PFSK-1 (cell line): ENCODE measurements around the gene ZCCHC2.
A peak's percentile ranks its signal among the peaks of the same experiment; 100 is the strongest.

Experiments
- FOXP2 ChIP-seq: optimal IDR thresholded peaks from 2 replicates; pipeline ENCODE3; 2011; ENCODE audit warnings: borderline replicate concordance, control low read depth, inconsistent platforms; ENCODE audit not compliant: insufficient read depth; ENCODE audit errors: extremely low read length, extremely low read depth
- POLR2AphosphoS5 ChIP-seq: IDR thresholded peaks from 2 replicates; pipeline ENCODE4 v1.6.1; 2012; ENCODE audit warnings: low read depth, mild to moderate bottlenecking, control low read depth, low read length, moderate library complexity
- REST ChIP-seq, 2 experiments: IDR thresholded peaks; 2 replicates each; pipeline versions ENCODE4 v1.6.1 to v1.8.0; 2011 to 2012; ENCODE audit warnings: low read depth in 2 of 2, low read length in 2 of 2, control low read depth in 1 of 2, inconsistent platforms in 1 of 2, mild to moderate bottlenecking in 1 of 2, moderate library complexity in 1 of 2; ENCODE audit not compliant: insufficient read depth in 1 of 2
- SIN3A ChIP-seq: IDR thresholded peaks from 2 replicates; pipeline ENCODE4 v1.6.1; 2012; ENCODE audit warnings: mild to moderate bottlenecking, low read length, moderate library complexity, borderline replicate concordance; ENCODE audit not compliant: insufficient read depth
- TAF1 ChIP-seq: IDR thresholded peaks from 2 replicates; pipeline ENCODE4 v1.6.1; 2012; ENCODE audit warnings: low read length, control low read depth, borderline replicate concordance; ENCODE audit not compliant: insufficient read depth

Gene ZCCHC2

GRCh38 chr18:62526098-62527025 lies 3.5 kb downstream of the ZCCHC2 start:
- TF ChIP-seq REST (IDR thresholded peaks at IDR 0.05; ENCODE audit: insufficient read depth in 1 of 2, low read depth in 2 of 2, low read length in 2 of 2) (no peak), POLR2AphosphoS5 (peak; percentile 64; the same call in 1 of the 2 replicates), FOXP2 (no peak), TAF1 (peak; percentile 56; the same call in 1 of the 2 replicates), SIN3A (peak; percentile 83; the same call in 1 of the 2 replicates)

- TF ChIP-seq SIN3A = no peak
- no peak for TF ChIP-seq TAF1
- no peak for TF ChIP-seq POLR2AphosphoS5
- TF ChIP-seq REST (IDR thresholded peaks at IDR 0.05; ENCODE audit: insufficient read depth in 1 of 2, low read depth in 2 of 2, low read length in 2 of 2) = no peak
- TF ChIP-seq FOXP2 = no peak
Observed at GRCh38 chr18:62529597-62529996, 6.8 kb downstream of the ZCCHC2 start.

- TF ChIP-seq POLR2AphosphoS5 = no peak
- no peak for TF ChIP-seq SIN3A
- no peak for TF ChIP-seq FOXP2
- TF ChIP-seq TAF1 = no peak
- no peak for TF ChIP-seq REST (IDR thresholded peaks at IDR 0.05; ENCODE audit: insufficient read depth in 1 of 2, low read depth in 2 of 2, low read length in 2 of 2)
Observed at GRCh38 chr18:62531078-62531477, 8.3 kb downstream of the ZCCHC2 start.

- TF ChIP-seq POLR2AphosphoS5 = no peak
- no peak for TF ChIP-seq FOXP2
- no peak for TF ChIP-seq SIN3A
- TF ChIP-seq TAF1 = no peak
- TF ChIP-seq REST (IDR thresholded peaks at IDR 0.05; ENCODE audit: insufficient read depth in 1 of 2, low read depth in 2 of 2, low read length in 2 of 2) = no peak
Observed at GRCh38 chr18:62531931-62532330, 9.1 kb downstream of the ZCCHC2 start.
